H1 (cell line): ENCODE measurements around the gene SLC2A4. TPM values are rescaled to one million over a fixed set of nuclear protein-coding genes. Genes with fewer than 3 reads are reported as not detected.

ENCODE experiments used
- BACH1 ChIP-seq: IDR thresholded peaks from 2 replicates; pipeline ENCODE4 v1.6.1; 2012; ENCODE audit warnings: low read length, improper control_type of control experiment
- BCL11A ChIP-seq, 2 experiments: IDR thresholded peaks; one replicate each; pipeline ENCODE4 v1.6.1; 2011; ENCODE audit warnings: low read depth in 2 of 2, low read length in 2 of 2, mild to moderate bottlenecking in 2 of 2
- CBX5 ChIP-seq: fragments of 300-800, 300-1000 bp; sonication (generic); IDR thresholded peaks from 2 replicates; pipeline ENCODE4 v1.7.1; 2016; ENCODE audit warnings: antibody characterized with exemption, low read length, low read depth
- CBX8 ChIP-seq: fragments of 300-800, 300-1000 bp; sonication (generic); IDR thresholded peaks from 2 replicates; pipeline ENCODE4 v1.7.1; 2016; ENCODE audit warnings: low read depth, low read length, borderline replicate concordance
- CHD1 ChIP-seq: IDR thresholded peaks from 2 replicates; pipeline ENCODE4 v1.6.1; 2012; ENCODE audit warnings: low read depth, low read length, improper control_type of control experiment
- CHD2 ChIP-seq: IDR thresholded peaks from 2 replicates; pipeline ENCODE4 v1.6.1; 2012; ENCODE audit warnings: low read length, improper control_type of control experiment
- CTBP2 ChIP-seq: IDR thresholded peaks from 2 replicates; pipeline ENCODE4 v1.7.0; 2011; ENCODE audit warnings: borderline replicate concordance, mild to moderate bottlenecking, moderate library complexity, mixed read lengths, low read length; ENCODE audit not compliant: insufficient read depth, insufficient read length
- EGR1 ChIP-seq: IDR thresholded peaks from 2 replicates; pipeline ENCODE4 v1.6.1; 2011; ENCODE audit warnings: low read depth, low read length, borderline replicate concordance
- EP300 ChIP-seq, 2 experiments: IDR thresholded peaks; 1 replicate in 1 of 2; 2 replicates in 1 of 2; pipeline ENCODE4 v1.6.1; 2011 to 2012; ENCODE audit warnings: low read depth in 2 of 2, low read length in 2 of 2, mild to moderate bottlenecking in 2 of 2, borderline replicate concordance in 1 of 2, inconsistent platforms in 1 of 2, moderate library complexity in 1 of 2
- FOSL1 ChIP-seq: IDR thresholded peaks from 2 replicates; pipeline ENCODE4 v1.6.1; 2011; ENCODE audit warnings: mild to moderate bottlenecking, low read depth, low read length, moderate library complexity; ENCODE audit not compliant: insufficient read depth
- GABPA ChIP-seq: IDR thresholded peaks from 2 replicates; pipeline ENCODE4 v1.6.1; 2011; ENCODE audit warnings: mild to moderate bottlenecking, low read length, moderate library complexity, borderline replicate concordance; ENCODE audit not compliant: insufficient read depth
- JUND ChIP-seq: IDR thresholded peaks from 2 replicates; pipeline ENCODE4 v1.6.1; 2011; ENCODE audit warnings: mild to moderate bottlenecking, improper control_type of control experiment, low read length
- KDM5A ChIP-seq: fragments of 200-600 bp; IDR thresholded peaks from 2 replicates; pipeline ENCODE4 v1.7.1; 2012; ENCODE audit warnings: mild to moderate bottlenecking, low read length, inconsistent platforms, mixed read lengths
- MAFK ChIP-seq: IDR thresholded peaks from 2 replicates; pipeline ENCODE4 v1.6.1; 2012; ENCODE audit warnings: low read depth, mild to moderate bottlenecking, improper control_type of control experiment, low read length
- POLR2A ChIP-seq, 2 experiments: IDR thresholded peaks; 1 replicate in 1 of 2; 2 replicates in 1 of 2; pipeline ENCODE4 v1.6.1; 2011; ENCODE audit warnings: low read depth in 2 of 2, low read length in 2 of 2, mild to moderate bottlenecking in 2 of 2; ENCODE audit errors: control extremely low read depth in 1 of 2
- RBBP5 ChIP-seq: IDR thresholded peaks from 2 replicates; pipeline ENCODE4 v1.7.1; 2012; ENCODE audit warnings: low read depth, mild to moderate bottlenecking, inconsistent platforms, low read length, moderate library complexity, borderline replicate concordance
- RNF2 ChIP-seq: fragments of 200-900, 300-1000 bp; sonication (generic); IDR thresholded peaks from 2 replicates; pipeline ENCODE4 v1.7.1; 2016; ENCODE audit warnings: borderline replicate concordance, low read depth, mild to moderate bottlenecking, antibody characterized with exemption, low read length; ENCODE audit not compliant: poor library complexity, severe bottlenecking; ENCODE audit errors: missing control alignments
- SIX5 ChIP-seq: IDR thresholded peaks from 2 replicates; pipeline ENCODE4 v1.6.1; 2011; ENCODE audit warnings: mild to moderate bottlenecking, low read depth, low read length
- SP4 ChIP-seq: IDR thresholded peaks from 2 replicates; pipeline ENCODE4 v1.6.1; 2012; ENCODE audit warnings: low read length, inconsistent platforms
- SRF ChIP-seq: IDR thresholded peaks from 2 replicates; pipeline ENCODE4 v1.6.1; 2011; ENCODE audit warnings: mild to moderate bottlenecking, low read depth, low read length, moderate library complexity
- SUZ12 ChIP-seq: fragments of 200-600 bp; sonication (generic); IDR thresholded peaks from 2 replicates; pipeline ENCODE4 v1.6.1; 2012; ENCODE audit warnings: mild to moderate bottlenecking, inconsistent platforms, low read length, moderate library complexity, mixed read lengths
- TAF1 ChIP-seq: IDR thresholded peaks from 2 replicates; pipeline ENCODE4 v1.6.1; 2011; ENCODE audit warnings: mild to moderate bottlenecking, low read depth, low read length
- TAF7 ChIP-seq: optimal IDR thresholded peaks from 2 replicates; pipeline ENCODE3; 2011; ENCODE audit warnings: low read depth, mild to moderate bottlenecking, inconsistent platforms, low read length, moderate library complexity, borderline replicate concordance
- YY1 ChIP-seq: IDR thresholded peaks from 2 replicates; pipeline ENCODE4 v1.6.1; 2011; ENCODE audit warnings: low read depth, mild to moderate bottlenecking, low read length
- polyA plus RNA-seq, 7 experiments: library from polyadenylated mRNA; depleted of rRNA in 3 of 7; stranded (reverse) in 5 of 7; unstranded in 2 of 7; fragments of >200 nt in 5 of 7; fragments of 200-250 nt in 2 of 7; gene quantifications; 1 replicate in 5 of 7; 2 replicates in 1 of 7; 4 replicates in 1 of 7; pipeline versions ENCODE4 v1.2.1 to v1.2.3, GENCODE V29; 2011 to 2013; ENCODE audit warnings: missing spikeins in 2 of 7, mixed read lengths in 2 of 7
- total RNA-seq: library from RNA; stranded (reverse); fragmentation: NEBNext Ultra II Directional; extraction: Animal tissue kit (Norgen Biotek cat#: 25700); gene quantifications from 2 replicates; pipeline ENCODE4 v1.2.1, GENCODE V29; 2021
- TF ChIP-seq, protein P1 (sequence below): IDR thresholded peaks from 2 replicates; pipeline ENCODE4 v1.6.1; 2012; ENCODE audit warnings: inconsistent platforms

Gene SLC2A4
- total and polyA plus RNA-seq, 2 of the 8 experiments (the other 6 are each of a cell fraction or from before 2014, with no cell fraction given): 5.7 to 6.9 TPM

DNA sequence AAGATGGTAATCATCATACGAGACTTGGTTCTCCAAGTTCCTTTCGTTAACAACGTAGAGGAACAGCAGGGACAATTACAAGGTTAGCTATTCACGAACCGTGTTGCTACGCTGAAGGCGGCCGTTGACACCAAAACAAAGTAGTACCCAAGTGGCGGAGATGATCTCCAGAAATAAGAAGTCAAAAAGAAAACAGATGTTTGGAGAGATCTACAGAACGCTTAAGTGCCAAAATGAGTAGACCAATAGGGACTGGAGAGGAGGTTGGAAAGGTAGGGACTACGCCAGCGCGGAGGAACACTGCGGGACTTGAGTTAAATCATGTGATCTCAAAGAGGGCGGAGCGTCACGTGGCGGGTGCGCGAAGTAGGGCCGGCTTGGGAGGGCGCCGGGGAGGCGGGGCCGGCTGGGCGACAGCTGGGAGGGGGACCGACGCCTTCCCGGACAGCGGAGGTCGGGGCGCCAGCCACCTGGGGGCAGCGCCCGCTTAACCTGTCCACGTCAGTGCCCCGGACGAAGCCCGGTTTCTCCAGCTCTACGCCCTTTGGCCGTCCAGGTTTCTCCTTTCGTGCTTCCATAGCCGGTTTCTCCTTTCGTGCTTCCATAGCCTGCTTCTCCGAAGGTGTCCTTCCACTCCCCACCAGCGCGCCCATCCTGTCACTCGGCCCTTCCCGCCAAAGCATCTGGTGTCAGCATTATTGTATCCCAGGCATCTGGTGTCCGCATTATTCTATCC is 38.6 kb upstream of the SLC2A4 start (continued):
- TF ChIP-seq RNF2 (no peak), CBX5 (no peak), BACH1 (no peak), GABPA (no peak), FOSL1 (peak; percentile 83), EP300 (IDR thresholded peaks at IDR 0.05; ENCODE audit: borderline replicate concordance in 1 of 2, low read depth in 2 of 2, low read length in 2 of 2) (peak in 1 of 2 experiments; percentile 86; a peak in 1 of 3 replicates), TAF1 (peak; percentile 66), MAFK (no peak), SP4 (peak; percentile 99), SIX5 (no peak), RBBP5 (no peak), EGR1 (no peak), CHD1 (no peak), CTBP2 (no peak), SUZ12 (no peak), KDM5A (peak; percentile 81), POLR2A (IDR thresholded peaks at IDR 0.05; ENCODE audit: control extremely low read depth in 1 of 2, low read depth in 2 of 2, low read length in 2 of 2) (peak; percentile 66 to 76; a peak in 2 of 3 replicates), CHD2 (peak; percentile 94), SRF (no peak), BCL11A (IDR thresholded peaks at IDR 0.05; ENCODE audit: low read depth in 2 of 2, low read length in 2 of 2) (no peak), TAF7 (no peak), CBX8 (no peak), JUND (no peak; the same call in 1 of the 2 replicates), YY1 (no peak)
- TF ChIP-seq, protein P1, sequence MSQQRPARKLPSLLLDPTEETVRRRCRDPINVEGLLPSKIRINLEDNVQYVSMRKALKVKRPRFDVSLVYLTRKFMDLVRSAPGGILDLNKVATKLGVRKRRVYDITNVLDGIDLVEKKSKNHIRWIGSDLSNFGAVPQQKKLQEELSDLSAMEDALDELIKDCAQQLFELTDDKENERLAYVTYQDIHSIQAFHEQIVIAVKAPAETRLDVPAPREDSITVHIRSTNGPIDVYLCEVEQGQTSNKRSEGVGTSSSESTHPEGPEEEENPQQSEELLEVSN: no peak; the same call in 1 of the 2 replicates
